Measurements from ENCODE around the gene HSD3B7. TPM values are rescaled to one million over a fixed set of nuclear protein-coding genes. Genes with fewer than 3 reads are reported as not detected.

Gene HSD3B7
- total RNA-seq, 1 experiment from 2014 or later: 4.3 TPM

DNA sequence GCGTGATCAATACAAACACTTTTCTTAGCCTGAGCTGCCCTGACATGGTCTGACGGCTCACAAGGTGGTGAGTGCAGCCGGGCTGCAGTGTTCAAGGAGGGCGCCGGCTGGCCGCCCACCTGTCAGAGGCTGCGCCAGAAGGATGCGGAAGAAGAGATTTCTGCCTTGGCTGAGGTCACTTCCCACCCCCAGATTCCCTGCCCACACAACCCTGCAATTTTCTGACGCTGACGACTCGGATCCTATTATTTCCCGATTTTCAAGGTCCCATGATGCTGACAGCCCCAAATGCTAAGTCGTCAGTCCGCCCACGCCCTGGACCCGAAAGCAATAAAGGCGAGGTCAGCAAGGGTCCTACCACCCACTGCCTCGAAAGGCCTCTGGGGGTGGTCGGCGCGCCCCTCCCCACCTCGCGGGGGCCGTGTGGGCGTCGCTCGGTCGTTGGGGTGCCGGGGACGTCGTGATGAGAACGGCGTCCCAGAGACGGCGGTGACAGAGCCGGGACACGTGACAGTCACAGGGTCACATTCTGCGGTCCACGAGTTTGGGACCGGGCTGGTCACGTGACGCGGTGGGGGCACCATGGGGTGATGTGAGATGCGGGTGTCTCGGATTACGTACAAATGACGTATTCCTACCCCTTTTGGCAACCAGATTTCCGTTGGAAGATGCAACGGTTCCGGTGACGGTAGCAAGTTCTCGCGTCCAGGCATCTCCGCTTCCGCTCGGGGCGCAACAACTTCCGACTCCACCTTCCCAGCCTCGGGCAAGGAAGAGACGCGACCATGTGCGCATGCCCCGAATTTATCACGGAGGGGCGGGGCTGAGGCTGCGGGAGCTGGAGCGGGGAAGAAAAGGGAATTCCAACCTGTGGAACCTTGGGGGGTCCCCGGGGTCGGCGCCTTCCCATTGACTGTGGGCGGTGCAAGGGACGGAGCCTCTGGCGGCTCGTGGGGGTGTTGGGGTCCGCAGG is 48.0 kb downstream of the HSD3B7 start, which contains the start of gene STX4:
TSS of gene STX4 (plus strand) at position 823 of the 973 bp plus-strand sequence. CDS start 248 bp downstream, outside the sequence.
- peak; percentile 95 for DNase-seq (ENCODE audit: low read depth, low spot score)
- in situ Hi-C loops (cut with HindIII; ENCODE audit: low pct_unique_long_range_greater_than_20kb, low sequenced_read_pairs): no loop called here

DNA sequence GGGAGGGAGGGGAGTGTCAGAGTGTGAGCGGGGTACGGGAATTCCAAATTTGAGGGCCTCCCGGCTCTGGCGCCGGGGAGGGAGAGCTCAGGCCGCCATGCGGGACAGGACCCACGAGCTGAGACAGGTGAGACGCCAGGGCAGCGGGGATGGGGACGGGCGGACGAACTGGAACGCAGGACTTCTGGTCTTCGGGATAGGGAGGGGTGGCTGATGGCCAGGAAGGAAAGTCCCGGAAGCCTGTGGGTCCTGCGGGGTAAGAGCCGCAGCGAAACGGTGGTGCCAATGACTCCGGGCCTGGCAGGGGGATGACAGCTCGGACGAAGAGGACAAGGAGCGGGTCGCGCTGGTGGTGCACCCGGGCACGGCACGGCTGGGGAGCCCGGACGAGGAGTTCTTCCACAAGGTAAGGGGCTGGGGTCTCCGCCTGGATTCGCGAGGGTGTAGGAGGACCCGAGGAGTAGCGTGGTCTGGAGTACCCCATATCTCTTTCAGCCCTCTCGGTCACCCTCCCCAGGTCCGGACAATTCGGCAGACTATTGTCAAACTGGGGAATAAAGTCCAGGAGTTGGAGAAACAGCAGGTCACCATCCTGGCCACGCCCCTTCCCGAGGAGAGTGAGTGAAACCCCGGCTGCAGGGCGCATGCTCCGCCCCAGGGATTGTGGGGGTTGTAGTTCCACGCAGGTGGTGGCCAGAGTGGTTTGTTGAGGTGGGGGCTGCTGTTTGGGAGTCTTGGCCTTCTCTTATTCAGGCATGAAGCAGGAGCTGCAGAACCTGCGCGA is 48.9 kb downstream of the HSD3B7 start:
- peak; percentile 86 for DNase-seq (ENCODE audit: low read depth, low spot score)
- in situ Hi-C loops (cut with HindIII; ENCODE audit: low pct_unique_long_range_greater_than_20kb, low sequenced_read_pairs): no loop called here

DNA sequence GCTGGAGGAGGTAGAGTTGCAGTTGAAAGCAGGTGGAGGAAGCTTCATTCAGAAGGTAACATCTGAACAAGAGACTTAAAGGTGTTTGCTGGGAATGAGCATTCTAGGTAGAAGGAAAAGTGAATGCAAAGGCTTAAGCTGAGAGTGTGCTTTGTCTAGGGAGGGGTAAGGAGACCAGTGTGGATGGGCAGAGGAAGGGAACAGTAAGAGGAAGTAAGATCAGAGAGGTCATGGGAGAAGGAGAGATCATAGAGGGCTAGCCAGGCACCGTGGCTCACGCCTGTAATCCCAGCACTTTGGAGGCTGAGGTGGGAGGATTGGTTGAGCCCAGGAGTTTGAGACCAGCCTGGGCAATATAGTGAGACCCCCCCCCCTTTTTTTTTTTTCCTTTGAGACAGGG is 51.7 kb downstream of the HSD3B7 start:
- in situ Hi-C loops (cut with HindIII; ENCODE audit: low pct_unique_long_range_greater_than_20kb, low sequenced_read_pairs): no loop called here

More for the DNA sequence above, 51.7 kb downstream of the HSD3B7 start:
- DNase-seq (ENCODE audit: low read depth, low spot score): no peak

Small RNAs within 50 kb of the gene (small RNA-seq; reads per million reads assigned to genes)
- 0 reads per million in 2 experiments for gene AC135048.1

Other genes starting within 250 kb of the HSD3B7 start
- 14.3 and 16.4 TPM in 2 replicates for gene PHKG2, start 236.8 kb upstream of the HSD3B7 start, total RNA-seq (2014; rRNA removed; shearing (Covaris generic))
- 0.05 and 1.8 TPM in 2 replicates for gene CFAP119, start 223.1 kb upstream of the HSD3B7 start, total RNA-seq (2014; rRNA removed; shearing (Covaris generic))
- gene RNF40, start 222.9 kb upstream of the HSD3B7 start, total RNA-seq (2014; rRNA removed; shearing (Covaris generic)): 108 and 120 TPM in 2 replicates
- gene ZNF629, start 198.0 kb upstream of the HSD3B7 start, total RNA-seq (2014; rRNA removed; shearing (Covaris generic)): 6.6 and 6.8 TPM in 2 replicates
- 21.5 and 22.0 TPM in 2 replicates for gene BCL7C, start 91.1 kb upstream of the HSD3B7 start, total RNA-seq (2014; rRNA removed; shearing (Covaris generic))
- 0.13 and 0.29 TPM in 2 replicates for gene CTF1, start 88.6 kb upstream of the HSD3B7 start, total RNA-seq (2014; rRNA removed; shearing (Covaris generic))
- 20.8 and 22.0 TPM in 2 replicates for gene FBXL19, start 61.6 kb upstream of the HSD3B7 start, total RNA-seq (2014; rRNA removed; shearing (Covaris generic))
- gene ORAI3, start 36.1 kb upstream of the HSD3B7 start, total RNA-seq (2014; rRNA removed; shearing (Covaris generic)): 35.2 and 43.9 TPM in 2 replicates
- gene SETD1A, start 27.5 kb upstream of the HSD3B7 start, total RNA-seq (2014; rRNA removed; shearing (Covaris generic)): 1.8 and 4.0 TPM in 2 replicates
- gene STX1B, start 25.4 kb downstream of the HSD3B7 start, total RNA-seq (2014; rRNA removed; shearing (Covaris generic)): 0.13 TPM in 1 of 2 replicates, not detected in the other
- gene STX4, start 48.4 kb downstream of the HSD3B7 start, total RNA-seq (2014; rRNA removed; shearing (Covaris generic)): 9.6 and 10.5 TPM in 2 replicates
- gene ZNF668, start 89.0 kb downstream of the HSD3B7 start, total RNA-seq (2014; rRNA removed; shearing (Covaris generic)): 9.3 TPM in 2 replicates
- 9.0 and 9.3 TPM in 2 replicates for gene ZNF646, start 89.2 kb downstream of the HSD3B7 start, total RNA-seq (2014; rRNA removed; shearing (Covaris generic))
- gene PRSS53, start 103.7 kb downstream of the HSD3B7 start, total RNA-seq (2014; rRNA removed; shearing (Covaris generic)): 0.40 and 0.50 TPM in 2 replicates
- gene VKORC1, start 109.6 kb downstream of the HSD3B7 start, total RNA-seq (2014; rRNA removed; shearing (Covaris generic)): 206 and 219 TPM in 2 replicates
- 23.6 and 27.2 TPM in 2 replicates for gene BCKDK, start 123.2 kb downstream of the HSD3B7 start, total RNA-seq (2014; rRNA removed; shearing (Covaris generic))
- gene KAT8, start 132.5 kb downstream of the HSD3B7 start, total RNA-seq (2014; rRNA removed; shearing (Covaris generic)): 26.9 and 34.3 TPM in 2 replicates
- gene PRSS8, start 150.5 kb downstream of the HSD3B7 start, total RNA-seq (2014; rRNA removed; shearing (Covaris generic)): not detected in 2 replicates
- gene PRSS36, start 164.9 kb downstream of the HSD3B7 start, total RNA-seq (2014; rRNA removed; shearing (Covaris generic)): 0.05 and 0.50 TPM in 2 replicates
- gene FUS, start 194.9 kb downstream of the HSD3B7 start, total RNA-seq (2014; rRNA removed; shearing (Covaris generic)): 24.1 and 25.1 TPM in 2 replicates
- 123 and 141 TPM in 2 replicates for gene PYCARD, start 217.6 kb downstream of the HSD3B7 start, total RNA-seq (2014; rRNA removed; shearing (Covaris generic))
- gene TRIM72, start 228.9 kb downstream of the HSD3B7 start, total RNA-seq (2014; rRNA removed; shearing (Covaris generic)): 0.16 TPM in 1 of 2 replicates, not detected in the other
- gene PYDC1, start 231.9 kb downstream of the HSD3B7 start, total RNA-seq (2014; rRNA removed; shearing (Covaris generic)): not detected in 2 replicates